ENCODE data around the gene NOXO1. TPM values are rescaled to one million over a fixed set of nuclear protein-coding genes. Genes with fewer than 3 reads are reported as not detected.
A peak's percentile ranks its signal among the peaks of the same experiment; 100 is the strongest.
"Not testable (repeated sequence)": the region's sequence is repeated elsewhere in the genome, so short reads cannot be mapped to it uniquely, and the experiment has no call there.

The NOXO1 gene
- total RNA-seq, 1 experiment from 2014 or later, result 0.43 TPM

DNA sequence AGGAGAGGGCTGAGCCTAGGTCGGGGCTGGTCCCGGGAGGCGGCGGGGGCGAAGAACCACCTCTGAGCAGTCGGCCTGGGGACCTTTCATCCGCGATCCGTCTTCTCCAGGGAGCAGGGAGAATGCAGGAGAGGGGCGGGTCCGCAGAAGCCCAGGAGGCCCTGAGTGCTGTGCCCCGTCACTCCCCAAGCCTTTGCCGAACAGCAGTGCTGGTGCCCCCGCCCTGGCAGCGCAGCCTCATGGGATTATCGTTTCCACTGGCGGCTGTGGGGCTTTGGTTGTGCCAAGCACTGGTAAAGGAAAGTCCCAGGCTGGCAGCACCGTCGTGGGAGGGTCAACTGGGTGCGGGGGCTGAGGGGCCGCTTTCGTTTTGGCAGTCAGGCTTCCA is 8.8 kb downstream of the NOXO1 start:
- H3K27ac ChIP-seq, result peak overlapping the region; percentile 46

GRCh38 chr16:1971796-1972489 is 9.3 kb downstream of the NOXO1 start, which contains the start of gene TBL3:
TSS of gene TBL3 (plus strand) at chr16:1972053. CDS start at chr16:1972165, 112 bp downstream.
- peak; percentile 93 to 95 for DNase-seq
- peaks cover 14% of the 10 kb centered on the region for H3K36me3 ChIP-seq

More for the DNA sequence above, 8.8 kb downstream of the NOXO1 start:
- Histone ChIP-seq H3K27me3 (no peaks in the 10 kb centered on the region), H3K9me3 (replicated peaks) (no peaks in the 10 kb centered on the region), H3K4me3 (peak overlapping the region; percentile 89), H3K4me1 (peaks cover 8% of the 10 kb centered on the region; the same call in 1 of the 2 replicates), H3K36me3 (peaks cover 17% of the 10 kb centered on the region)
- no peak for DNase-seq

GRCh38 chr16:1968146-1968953 is 12.9 kb downstream of the NOXO1 start:
- H3K36me3 ChIP-seq, result peaks cover 12% of the 10 kb centered on the region
- H3K4me1 ChIP-seq, result 0 out of 2 replicates have a peak, but pooled peaks cover under 1% of the 10 kb centered on the region
- no peak for DNase-seq
- no peak overlapping the region for H3K27ac ChIP-seq
- no peak overlapping the region for H3K4me3 ChIP-seq
- H3K9me3 ChIP-seq (replicated peaks), result no peaks in the 10 kb centered on the region
- H3K27me3 ChIP-seq, result no peaks in the 10 kb centered on the region

More at GRCh38 chr16:1971796-1972489, 9.3 kb downstream of the NOXO1 start, which contains the start of gene TBL3:
- Histone ChIP-seq H3K27ac (peak within 1 kb of the TSS; percentile 46), H3K27me3 (no peaks in the 10 kb centered on the region), H3K9me3 (replicated peaks) (no peaks in the 10 kb centered on the region), H3K4me3 (peak within 1 kb of the TSS; percentile 89), H3K4me1 (peaks cover 8% of the 10 kb centered on the region; the same call in 1 of the 2 replicates)

DNA sequence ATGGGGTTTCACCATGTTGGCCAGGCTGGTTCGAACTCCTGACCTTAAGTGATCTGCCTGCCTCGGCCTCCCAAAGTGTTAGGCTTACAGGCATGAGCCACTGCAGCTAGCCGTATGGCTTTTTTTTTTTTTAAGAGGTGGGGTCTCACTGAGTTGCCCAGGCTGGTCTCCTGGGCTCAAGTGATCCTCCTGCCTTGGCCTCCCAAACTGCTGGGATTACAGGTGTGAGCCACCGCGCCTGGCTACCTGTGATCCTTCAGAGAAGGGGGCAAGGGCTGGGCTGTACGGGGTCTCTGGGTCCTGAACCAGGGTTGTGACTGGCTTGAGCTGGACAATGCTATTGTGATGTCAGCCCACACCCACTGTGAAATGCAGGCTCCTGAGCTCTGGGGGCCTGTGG is 14.8 kb downstream of the NOXO1 start, which contains the start of gene RNF151:
RNF151 (plus strand) TSS at position 397 of the 400 bp plus-strand sequence. CDS start 26 bp downstream, outside the sequence.
- H3K27me3 ChIP-seq, result no peaks in the 10 kb centered on the region
- H3K9me3 ChIP-seq (replicated peaks), result no peaks in the 10 kb centered on the region

DNA sequence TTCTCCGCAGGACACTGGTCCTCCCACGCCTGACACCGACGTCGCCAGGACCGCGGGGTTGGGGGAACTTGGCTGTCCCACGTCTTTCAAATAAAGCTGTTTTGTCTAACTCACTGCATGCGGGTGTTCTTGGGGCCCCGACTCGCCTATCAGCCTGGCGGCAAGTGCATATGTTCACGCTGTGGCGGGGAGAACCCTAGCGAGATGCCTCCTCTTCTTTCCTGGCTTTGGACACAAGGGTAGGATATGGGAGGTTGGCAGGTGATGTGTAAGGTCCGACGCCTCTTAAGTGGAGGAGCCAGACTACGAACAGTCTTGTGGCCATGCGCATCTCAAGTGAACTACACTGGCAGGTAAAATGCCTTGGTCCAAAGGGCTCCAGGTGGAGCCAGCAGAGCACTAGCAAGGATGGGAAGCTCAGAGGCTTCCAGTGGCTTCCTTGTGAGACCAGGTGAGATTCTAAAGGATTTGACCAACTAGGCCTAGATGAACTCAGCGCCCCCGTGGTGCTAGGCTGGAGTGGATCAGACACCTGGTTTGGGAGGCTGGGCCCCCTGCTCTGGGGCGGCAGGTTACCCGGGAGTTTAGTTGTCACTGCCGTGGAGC is 15.8 kb downstream of the NOXO1 start:
- DNase-seq, result no peak
- Histone ChIP-seq H3K36me3 (peaks cover 30% of the 10 kb centered on the region), H3K4me3 (peak overlapping the region; percentile 97), H3K27ac (peak overlapping the region; percentile 92), H3K9me3 (replicated peaks) (no peaks in the 10 kb centered on the region), H3K27me3 (no peaks in the 10 kb centered on the region), H3K4me1 (peaks cover 5% of the 10 kb centered on the region)

More for the DNA sequence above, 14.8 kb downstream of the NOXO1 start, which contains the start of gene RNF151:
- Histone ChIP-seq H3K36me3 (peaks cover 30% of the 10 kb centered on the region), H3K27ac (no peak within 1 kb of the TSS), H3K4me1 (peaks cover 5% of the 10 kb centered on the region), H3K4me3 (peak within 1 kb of the TSS; percentile 97)
- DNase-seq, result no peak

GRCh38 chr16:1964506-1965395 is 16.5 kb downstream of the NOXO1 start, which contains the start of gene RPS2:
TSS of gene RPS2 (minus strand) at chr16:1964826. CDS start at chr16:1964625, 201 bp downstream.
- H3K4me1 ChIP-seq, result peaks cover 5% of the 10 kb centered on the region
- peaks cover 30% of the 10 kb centered on the region for H3K36me3 ChIP-seq
- H3K27me3 ChIP-seq, result no peaks in the 10 kb centered on the region
- H3K9me3 ChIP-seq (replicated peaks), result no peaks in the 10 kb centered on the region
- H3K27ac ChIP-seq, result peak within 1 kb of the TSS; percentile 92
- H3K4me3 ChIP-seq, result peak within 1 kb of the TSS; percentile 97
- DNase-seq, result peak; percentile 98 to 99

GRCh38 chr16:1963806-1964505 is 17.3 kb downstream of the NOXO1 start:
- peak overlapping the region; percentile 92 for H3K27ac ChIP-seq
- H3K36me3 ChIP-seq, result peaks cover 30% of the 10 kb centered on the region
- DNase-seq, result peak in 1 of 2 experiments; percentile 41
- no peaks in the 10 kb centered on the region for H3K9me3 ChIP-seq (replicated peaks)
- no peaks in the 10 kb centered on the region for H3K27me3 ChIP-seq
- H3K4me3 ChIP-seq, result peak overlapping the region; percentile 97
- H3K4me1 ChIP-seq, result peaks cover 5% of the 10 kb centered on the region

GRCh38 chr16:1962161-1963153 is 18.8 kb downstream of the NOXO1 start:
- not testable (repeated sequence) for H3K27me3 ChIP-seq; H3K27ac ChIP-seq; DNase-seq; H3K9me3 ChIP-seq (replicated peaks); H3K4me1 ChIP-seq
- Histone ChIP-seq H3K4me3 (peak overlapping the region; percentile 97), H3K36me3 (peaks cover 30% of the 10 kb centered on the region)

DNA sequence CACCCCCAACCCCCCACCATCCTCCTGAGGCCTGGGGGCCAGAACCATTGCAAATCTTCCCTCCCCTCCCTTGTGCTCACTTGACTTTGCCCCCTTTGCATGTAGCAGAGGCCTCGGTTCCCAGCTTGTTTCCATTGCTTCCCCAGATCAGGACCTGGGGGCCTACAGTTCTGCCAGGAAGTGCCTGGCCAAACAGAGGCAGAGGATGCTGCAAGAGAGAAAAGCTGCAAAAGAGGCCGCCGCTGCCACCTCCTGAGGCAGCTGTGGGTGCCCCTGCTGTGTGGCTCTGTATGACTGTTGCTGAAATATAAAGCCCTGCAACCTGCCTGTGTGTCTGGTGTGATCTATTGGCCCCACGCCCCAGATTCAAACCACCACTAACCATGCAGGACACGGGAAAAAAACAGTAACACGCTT is 19.6 kb downstream of the NOXO1 start:
- Histone ChIP-seq H3K36me3 (peaks cover 30% of the 10 kb centered on the region), H3K27ac (no peak overlapping the region), H3K4me3 (no peak overlapping the region), H3K4me1 (peaks cover 5% of the 10 kb centered on the region), H3K27me3 (no peaks in the 10 kb centered on the region), H3K9me3 (replicated peaks) (no peaks in the 10 kb centered on the region)
- no peak for DNase-seq

DNA sequence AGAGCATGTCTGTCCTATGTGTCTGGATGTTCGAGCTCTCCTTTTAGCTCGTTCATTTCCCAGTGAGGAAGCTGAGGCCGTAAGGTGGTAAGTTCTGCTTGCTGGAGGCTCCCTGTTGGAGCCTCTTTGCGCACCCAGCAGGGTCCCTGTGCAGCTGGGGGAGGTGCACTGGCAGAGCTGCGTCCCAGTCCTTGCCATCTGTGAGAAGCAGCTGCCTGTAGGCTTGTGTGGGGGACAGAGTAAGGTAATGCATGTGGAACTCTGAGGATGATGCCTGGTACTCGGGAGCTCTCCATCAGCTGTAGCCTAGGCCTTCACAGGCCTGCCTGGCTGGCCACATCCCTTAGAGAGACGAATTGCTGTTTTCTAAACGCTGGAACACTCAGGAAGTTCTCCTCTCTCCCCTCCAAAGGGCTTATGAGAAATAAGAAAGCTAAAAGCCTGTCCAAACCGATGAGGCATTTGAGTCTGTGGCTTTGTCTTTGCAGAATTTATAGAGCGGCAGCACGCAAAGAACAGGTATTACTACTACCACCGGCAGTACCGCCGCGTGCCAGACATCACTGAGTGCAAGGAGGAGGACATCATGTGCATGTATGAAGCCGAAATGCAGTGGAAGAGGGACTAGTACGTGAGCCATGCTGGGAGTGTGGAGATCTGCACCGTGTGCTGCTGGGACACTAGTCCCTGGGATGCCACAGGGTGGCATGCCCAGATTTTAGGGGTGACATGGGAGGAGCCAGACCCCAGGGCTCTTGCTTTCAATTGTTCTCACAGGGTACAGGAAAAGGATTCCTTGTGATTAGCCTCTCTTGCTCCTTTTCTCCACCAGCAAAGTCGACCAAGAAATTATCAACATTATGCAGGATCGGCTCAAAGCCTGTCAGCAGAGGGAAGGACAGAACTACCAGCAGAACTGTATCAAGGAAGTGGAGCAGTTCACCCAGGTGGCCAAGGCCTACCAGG is 20.3 kb downstream of the NOXO1 start:
- Histone ChIP-seq H3K36me3 (peaks cover 30% of the 10 kb centered on the region), H3K27me3 (no peaks in the 10 kb centered on the region), H3K27ac (no peak overlapping the region), H3K9me3 (replicated peaks) (no peaks in the 10 kb centered on the region), H3K4me3 (no peak overlapping the region), H3K4me1 (peaks cover 5% of the 10 kb centered on the region)
- peak; percentile 49 to 70 for DNase-seq

- Histone ChIP-seq H3K4me3 (peak within 1 kb of the TSS; percentile 89), H3K9me3 (replicated peaks) (no peaks in the 10 kb centered on the region), H3K27ac (peak within 1 kb of the TSS; percentile 59), H3K27me3 (no peaks in the 10 kb centered on the region), H3K4me1 (peaks cover 12% of the 10 kb centered on the region), H3K36me3 (peaks cover 29% of the 10 kb centered on the region)
- peak; percentile 90 to 91 for DNase-seq
Measured at GRCh38 chr16:1959269-1960039, 21.8 kb downstream of the NOXO1 start, which contains the start of gene NDUFB10. TSS of gene NDUFB10 (plus strand) at chr16:1959538. CDS start at chr16:1959625, 87 bp downstream.

Data from SJCRH30 (cell line).